Kidney (tissue), 14 donors: ENCODE measurements around the gene ATP6V1D. TPM values are rescaled to one million over a fixed set of nuclear protein-coding genes. Genes with fewer than 3 reads are reported as not detected.

Experiments
- DNase-seq, 5 donors: peaks; one replicate each; pipeline ENCODE4 v3.0.0-alpha.2; 2013 to 2020
- FAIRE-seq: peaks from 2 replicates; lab custom pipeline; 2012; peaks lifted over from hg19 to GRCh38; lab: Jason Lieb, UNC
- H3K27ac ChIP-seq, 2 donors: one replicate each; pipeline ENCODE4 v1.7.0; 2013; ENCODE audit warnings: low read depth in 2 of 2, low read length in 2 of 2, inconsistent platforms in 1 of 2
- H3K27me3 ChIP-seq: one replicate; pipeline ENCODE4 v1.7.1; 2013; ENCODE audit warnings: low read length, inconsistent platforms; ENCODE audit not compliant: control insufficient read depth, insufficient read depth
- H3K36me3 ChIP-seq, 3 donors: one replicate each; pipeline versions ENCODE4 v1.7.0 to v1.7.1; 2013; ENCODE audit warnings: low read length in 3 of 3, control low read depth in 1 of 3, inconsistent platforms in 1 of 3; ENCODE audit not compliant: insufficient read depth in 3 of 3, control insufficient read depth in 2 of 3
- H3K4me1 ChIP-seq, 3 donors: one replicate each; pipeline versions ENCODE4 v1.7.0 to v1.7.1; 2013; ENCODE audit warnings: low read length in 3 of 3, inconsistent platforms in 1 of 3, low read depth in 1 of 3; ENCODE audit not compliant: control insufficient read depth in 2 of 3, insufficient read depth in 2 of 3
- H3K4me3 ChIP-seq, 3 donors: one replicate each; pipeline versions ENCODE4 v1.7.0 to v1.8.1; 2013; ENCODE audit warnings: low read length in 3 of 3, control low read depth in 1 of 3, inconsistent platforms in 1 of 3
- H3K9ac ChIP-seq, 3 donors: one replicate each; pipeline versions ENCODE4 v1.7.0 to v1.7.1; 2013; ENCODE audit warnings: low read length in 3 of 3, control low read depth in 1 of 3, inconsistent platforms in 1 of 3
- H3K9me3 ChIP-seq, 3 donors: one replicate each; pipeline versions ENCODE4 v1.7.0 to v1.7.1; 2013; ENCODE audit warnings: low read length in 3 of 3, control low read depth in 1 of 3, inconsistent platforms in 1 of 3; ENCODE audit not compliant: control insufficient read depth in 2 of 3, insufficient read depth in 1 of 3
- CTCF ChIP-seq: IDR thresholded peaks from 3 replicates; pipeline ENCODE4 v1.5.1; 2012; ENCODE audit warnings: mild to moderate bottlenecking, moderate library complexity, borderline replicate concordance; ENCODE audit not compliant: insufficient read depth; ENCODE audit errors: extremely low read depth
- intact Hi-C: fragments of 100-400 bp; cut with DNase I; formaldehyde crosslinking; loops from one replicate; pipeline ENCODE4 v1.11.1; 2022
- polyA plus RNA-seq: library from polyadenylated mRNA; stranded (reverse); fragments of 350-450 nt; fragmentation: Illumina TruSeq; extraction: RNeasy Lipid Tissue Mini Kit (QIAGEN cat#74804); gene quantifications from one replicate; pipeline ENCODE4 v1.2.3, GENCODE V29; 2014; ENCODE audit warnings: low read depth, low replicate concordance; ENCODE audit not compliant: insufficient read depth
- total RNA-seq: library from RNA; stranded (reverse); fragmentation: NEBNext Ultra II Directional; extraction: Animal tissue kit (Norgen Biotek cat#: 25700); gene quantifications from one replicate; pipeline ENCODE4 v1.2.1, GENCODE V29; 2021
- donor health status: control.
- donor health status: control.
- donor health status: control.
- donor health status: control.
- donor health status: control.
- donor health status: DM: yes; HTN: yes; CAD: no.
- donor health status: Normal renal cell carcinoma (clear cell type).

ATP6V1D gene
- total and polyA plus RNA-seq, 2 donors from 2014 or later: 91.5 to 200 TPM

DNA sequence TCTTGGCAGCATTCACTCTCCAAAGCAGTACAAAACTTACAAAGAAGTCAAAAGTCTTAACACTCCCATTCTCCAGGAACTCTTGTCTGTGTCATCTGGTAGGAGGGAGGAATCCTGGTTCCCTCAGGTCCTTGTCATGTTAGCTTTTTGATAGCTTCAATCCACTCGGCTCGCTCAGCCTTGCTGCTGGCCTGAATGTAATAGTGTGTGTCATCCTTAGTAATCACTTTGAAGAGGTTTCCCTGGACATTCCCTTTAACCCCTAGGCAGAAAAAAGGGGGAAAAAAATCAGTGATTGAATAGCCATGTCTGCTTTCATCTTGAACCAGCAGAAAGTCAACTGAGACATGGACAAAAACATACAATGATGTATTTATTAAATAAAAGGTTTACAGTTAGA lies 27.6 kb upstream of the ATP6V1D start:
- DNase-seq: no peak
- Histone ChIP-seq H3K4me3 (no peak overlapping the region), H3K4me1 (no peaks in the 10 kb centered on the region), H3K9me3 (no peaks in the 10 kb centered on the region), H3K36me3 (peaks cover 0 to 8% (median 8%) of the 10 kb centered on the region in 3 donors), H3K27ac (no peak overlapping the region), H3K27me3 (no peaks in the 10 kb centered on the region), H3K9ac (no peak overlapping the region)
- TF ChIP-seq CTCF: no peak
- intact Hi-C loops: no loop called here
- FAIRE-seq: no peak

DNA sequence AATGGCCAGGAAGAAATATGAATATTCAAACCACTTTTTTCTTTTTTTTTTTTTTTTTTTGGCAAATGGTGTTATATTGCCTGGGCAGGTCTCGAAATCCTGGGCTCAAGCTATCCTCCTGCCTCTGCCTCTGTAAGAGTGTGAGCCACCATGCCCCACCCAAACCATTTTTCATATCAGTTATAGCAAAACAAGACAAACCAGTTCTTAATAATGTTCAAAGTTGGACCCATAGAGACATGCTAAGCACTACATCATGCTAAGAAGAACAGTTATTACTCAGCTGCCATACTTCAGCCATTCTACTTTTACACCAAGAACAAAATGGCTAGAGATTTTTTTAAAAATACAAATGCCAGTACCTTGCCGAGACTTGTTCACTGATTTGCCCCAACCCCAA lies 26.0 kb upstream of the ATP6V1D start:
- DNase-seq (no peak), FAIRE-seq (no peak)
- Histone ChIP-seq H3K4me3 (no peak overlapping the region), H3K27ac (no peak overlapping the region), H3K4me1 (no peaks in the 10 kb centered on the region), H3K36me3 (peaks cover 0 to 19% (median 12%) of the 10 kb centered on the region in 3 donors), H3K9ac (no peak overlapping the region), H3K27me3 (no peaks in the 10 kb centered on the region), H3K9me3 (no peaks in the 10 kb centered on the region)
- intact Hi-C loops: no loop called here
- no peak for TF ChIP-seq CTCF

- H3K9ac ChIP-seq: no peak overlapping the region
- peaks cover 2 to 21% (median 12%) of the 10 kb centered on the region in 3 donors for H3K36me3 ChIP-seq
- no peak for FAIRE-seq
- H3K4me1 ChIP-seq: no peaks in the 10 kb centered on the region
- intact Hi-C loops: no loop called here
- no peaks in the 10 kb centered on the region for H3K9me3 ChIP-seq
- H3K4me3 ChIP-seq: no peak overlapping the region
- no peak for DNase-seq
- TF ChIP-seq CTCF: no peak
- H3K27me3 ChIP-seq: no peaks in the 10 kb centered on the region
- H3K27ac ChIP-seq: no peak overlapping the region
These were observed 25.5 kb upstream of the ATP6V1D start for GRCh38 chr14:67385120-67385519.

DNA sequence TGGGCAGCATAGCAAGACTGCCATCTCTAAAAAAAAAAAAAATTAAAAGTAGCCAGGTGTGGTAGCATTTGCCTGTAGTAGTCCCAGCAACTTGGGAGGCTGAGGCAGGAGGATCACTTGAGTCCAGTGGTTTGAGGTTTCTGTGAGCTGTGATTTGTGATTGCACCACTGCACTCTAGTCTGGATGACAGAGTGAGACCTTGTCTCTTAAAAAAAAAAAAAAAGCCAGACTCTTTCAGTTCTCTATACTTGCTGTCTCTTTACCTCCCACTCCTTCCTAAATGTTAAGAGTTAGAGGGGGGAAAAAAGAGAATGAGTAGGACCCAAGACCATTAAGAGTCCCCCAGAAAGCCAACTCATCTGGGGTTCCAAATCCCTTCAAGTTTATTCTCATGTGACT lies 18.3 kb upstream of the ATP6V1D start:
- Histone ChIP-seq H3K9me3 (no peaks in the 10 kb centered on the region), H3K9ac (no peak overlapping the region), H3K36me3 (peaks cover 23 to 64% (median 34%) of the 10 kb centered on the region in 3 donors), H3K27me3 (no peaks in the 10 kb centered on the region), H3K4me3 (no peak overlapping the region), H3K27ac (no peak overlapping the region), H3K4me1 (no peaks in the 10 kb centered on the region)
- intact Hi-C loops: no loop called here
- no peak for TF ChIP-seq CTCF
- DNase-seq (no peak), FAIRE-seq (no peak)
